HG02759 (cell line): ENCODE measurements around the gene RNASE8.
A peak's percentile ranks its signal among the peaks of the same experiment; 100 is the strongest.

ENCODE experiments used
- ATAC-seq: cut with Tn5 transposase; IDR thresholded peaks from one replicate; pipeline ENCODE4 v1.9.1; 2021; ENCODE audit warnings: mild to moderate bottlenecking, moderate library complexity; ENCODE audit not compliant: unreplicated experiment

The RNASE8 gene

DNA sequence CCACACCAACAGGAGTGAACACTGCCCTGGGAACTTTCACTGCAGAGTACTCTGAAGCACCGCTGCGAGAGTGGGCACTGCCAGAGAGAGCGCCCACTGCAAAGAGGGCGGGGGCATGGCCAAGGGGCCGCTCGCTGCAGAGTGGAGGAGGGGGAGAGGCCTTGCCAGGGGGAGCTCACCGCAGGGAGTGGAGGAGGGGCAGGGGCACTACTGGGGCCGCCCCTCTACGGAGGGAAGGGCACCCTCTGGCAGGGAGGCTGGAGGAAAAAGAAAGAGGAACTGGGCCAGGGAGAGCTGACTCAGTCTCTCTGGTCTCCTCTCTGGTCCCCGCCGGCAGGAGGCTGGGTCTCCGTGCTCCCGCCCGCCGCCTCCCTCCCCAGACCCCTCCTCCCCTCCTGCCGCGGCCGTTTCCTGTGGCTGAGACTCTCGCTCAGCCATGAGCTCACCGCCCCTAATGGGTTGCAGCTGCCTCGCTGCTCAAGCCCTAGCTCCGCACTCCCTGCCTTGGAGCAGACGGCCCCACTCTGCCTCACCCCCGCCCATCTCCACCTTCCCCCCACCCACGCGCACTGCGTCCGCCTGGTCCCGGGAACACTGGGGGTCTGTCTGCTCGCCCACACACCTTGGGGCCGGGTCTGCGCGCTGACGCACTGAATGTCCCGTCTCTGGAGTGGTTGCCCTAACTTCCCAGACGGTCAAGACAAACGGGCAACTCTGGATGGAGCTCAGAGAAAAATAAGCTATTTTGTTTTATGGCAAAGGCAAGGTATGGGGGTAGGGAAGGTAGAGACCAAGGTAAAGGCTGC, 13.8 kb downstream of the RNASE8 start:
- peak; percentile 77 for ATAC-seq

DNA sequence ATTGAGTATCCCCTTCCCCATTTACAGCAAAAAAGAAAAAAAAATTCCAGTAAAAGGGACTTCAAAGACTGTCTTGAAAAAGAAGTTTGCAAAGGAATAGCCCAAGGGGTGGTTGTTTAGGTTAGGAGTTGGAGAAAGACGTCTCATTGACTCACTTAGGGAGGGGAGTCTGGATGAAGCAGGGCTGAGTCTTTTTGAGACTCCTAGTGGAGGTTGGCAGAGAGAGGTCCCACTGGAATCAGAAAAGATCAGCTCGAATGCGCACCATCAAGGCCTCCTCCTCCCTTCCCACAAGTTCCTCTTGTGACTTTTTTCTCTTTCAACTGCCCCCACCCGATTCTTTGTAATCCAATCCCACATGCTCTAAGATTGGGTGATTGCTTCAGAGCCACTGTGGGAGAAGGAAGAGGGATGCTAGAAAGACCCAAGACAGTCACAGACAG, 14.4 kb downstream of the RNASE8 start:
- ATAC-seq = no peak

DNA sequence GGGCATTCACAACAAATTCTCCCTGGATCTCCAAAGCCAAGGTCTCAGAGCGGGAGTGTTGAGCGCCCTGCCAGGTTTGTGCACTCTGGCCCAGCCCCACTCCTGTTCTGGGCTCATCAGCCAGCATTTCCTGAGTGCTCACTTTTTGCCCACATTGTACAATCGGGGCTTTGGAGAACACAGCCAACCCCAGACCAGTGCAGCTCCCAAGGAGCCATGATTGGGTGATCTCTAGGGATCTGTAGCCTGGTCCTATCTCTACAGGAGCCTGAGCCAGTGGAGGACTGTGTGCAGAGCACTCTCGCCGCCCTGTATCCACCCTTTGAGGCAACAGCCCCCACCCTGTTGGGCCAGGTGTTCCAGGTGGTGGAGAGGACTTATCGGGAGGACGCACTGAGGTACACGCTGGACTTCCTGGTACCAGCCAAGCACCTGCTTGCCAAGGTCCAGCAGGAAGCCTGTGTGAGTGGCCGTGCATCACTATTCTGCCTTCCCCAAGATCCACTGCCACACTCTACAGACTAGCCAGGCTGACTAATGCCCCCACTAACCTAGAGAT, 15.2 kb downstream of the RNASE8 start:
- no peak for ATAC-seq

DNA sequence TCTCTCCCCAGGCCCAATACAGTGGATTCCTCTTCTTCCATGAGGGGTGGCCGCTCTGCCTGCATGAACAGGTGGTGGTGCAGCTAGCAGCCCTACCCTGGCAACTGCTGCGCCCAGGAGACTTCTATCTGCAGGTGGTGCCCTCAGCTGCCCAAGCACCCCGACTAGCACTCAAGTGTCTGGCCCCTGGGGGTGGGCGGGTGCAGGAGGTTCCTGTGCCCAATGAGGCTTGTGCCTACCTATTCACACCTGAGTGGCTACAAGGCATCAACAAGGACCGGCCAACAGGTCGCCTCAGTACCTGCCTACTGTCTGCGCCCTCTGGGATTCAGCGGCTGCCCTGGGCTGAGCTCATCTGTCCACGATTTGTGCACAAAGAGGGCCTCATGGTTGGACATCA, 16.3 kb downstream of the RNASE8 start:
- ATAC-seq = no peak

DNA sequence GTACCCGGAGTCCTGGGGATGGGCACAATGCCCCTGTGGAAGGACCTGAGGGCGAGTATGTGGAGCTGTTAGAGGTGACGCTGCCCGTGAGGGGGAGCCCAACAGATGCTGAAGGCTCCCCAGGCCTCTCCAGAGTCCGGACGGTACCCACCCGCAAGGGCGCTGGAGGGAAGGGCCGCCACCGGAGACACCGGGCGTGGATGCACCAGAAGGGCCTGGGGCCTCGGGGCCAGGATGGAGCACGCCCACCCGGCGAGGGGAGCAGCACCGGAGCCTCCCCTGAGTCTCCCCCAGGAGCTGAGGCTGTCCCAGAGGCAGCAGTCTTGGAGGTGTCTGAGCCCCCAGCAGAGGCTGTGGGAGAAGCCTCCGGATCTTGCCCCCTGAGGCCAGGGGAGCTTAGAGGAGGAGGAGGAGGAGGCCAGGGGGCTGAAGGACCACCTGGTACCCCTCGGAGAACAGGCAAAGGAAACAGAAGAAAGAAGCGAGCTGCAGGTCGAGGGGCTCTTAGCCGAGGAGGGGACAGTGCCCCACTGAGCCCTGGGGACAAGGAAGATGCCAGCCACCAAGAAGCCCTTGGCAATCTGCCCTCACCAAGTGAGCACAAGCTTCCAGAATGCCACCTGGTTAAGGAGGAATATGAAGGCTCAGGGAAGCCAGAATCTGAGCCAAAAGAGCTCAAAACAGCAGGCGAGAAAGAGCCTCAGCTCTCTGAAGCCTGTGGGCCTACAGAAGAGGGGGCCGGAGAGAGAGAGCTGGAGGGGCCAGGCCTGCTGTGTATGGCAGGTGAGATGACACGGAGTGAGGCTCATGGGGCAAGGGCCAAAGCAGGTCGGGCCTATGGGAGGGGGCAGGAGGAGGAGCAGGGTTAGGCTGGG, 17.0 kb downstream of the RNASE8 start:
- no peak for ATAC-seq

DNA sequence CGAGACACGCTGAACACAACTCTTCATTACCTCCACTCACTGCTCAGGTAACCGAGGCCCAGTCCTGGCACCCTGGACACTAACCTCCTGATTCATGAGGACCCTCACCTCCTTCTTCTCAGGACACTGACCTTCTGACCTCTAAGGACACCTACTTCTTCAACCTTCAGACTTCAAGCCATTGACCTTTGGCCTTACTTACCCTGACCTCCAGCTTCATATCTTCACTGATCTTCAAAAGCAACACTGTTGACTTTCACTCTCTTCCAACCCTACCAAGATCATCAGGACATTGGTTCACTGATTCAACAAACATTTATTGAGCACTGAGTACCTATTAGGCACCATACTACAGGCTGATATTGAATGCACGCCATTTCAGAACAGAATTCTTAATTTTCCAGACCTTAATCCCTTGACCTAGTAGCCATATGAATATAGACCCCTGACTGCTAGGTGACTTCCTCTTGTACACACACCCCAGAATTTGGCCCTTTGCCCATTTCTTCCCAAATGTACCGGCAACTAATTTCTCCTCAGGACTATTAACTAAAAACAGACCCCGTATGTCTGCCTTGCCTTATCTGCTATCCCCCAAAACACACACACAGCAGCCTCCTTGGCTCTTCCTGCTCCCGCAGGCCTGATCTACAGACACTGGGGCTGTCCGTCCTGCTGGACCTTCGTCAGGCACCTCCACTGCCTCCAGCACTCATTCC, 18.3 kb downstream of the RNASE8 start:
- ATAC-seq = no peak

DNA sequence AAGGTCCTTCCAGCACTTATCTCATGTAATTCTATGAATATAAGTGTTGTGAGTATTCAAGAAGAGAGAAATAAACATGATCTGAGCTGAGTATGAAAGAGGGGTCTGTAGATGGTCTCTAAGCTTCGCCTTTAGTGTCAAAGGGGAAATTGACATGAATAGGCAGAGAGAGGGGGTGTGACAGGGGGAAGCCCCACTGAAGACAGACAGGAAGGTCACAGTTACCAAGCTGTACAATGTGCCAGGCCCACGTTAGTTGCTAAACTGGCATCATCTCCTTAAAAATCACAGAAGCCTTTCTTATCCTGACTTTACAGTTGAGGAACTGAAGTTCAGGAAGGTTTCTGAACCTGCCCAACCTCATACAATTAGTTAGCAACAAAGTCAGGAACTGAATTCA, 20.1 kb downstream of the RNASE8 start:
- no peak for ATAC-seq

DNA sequence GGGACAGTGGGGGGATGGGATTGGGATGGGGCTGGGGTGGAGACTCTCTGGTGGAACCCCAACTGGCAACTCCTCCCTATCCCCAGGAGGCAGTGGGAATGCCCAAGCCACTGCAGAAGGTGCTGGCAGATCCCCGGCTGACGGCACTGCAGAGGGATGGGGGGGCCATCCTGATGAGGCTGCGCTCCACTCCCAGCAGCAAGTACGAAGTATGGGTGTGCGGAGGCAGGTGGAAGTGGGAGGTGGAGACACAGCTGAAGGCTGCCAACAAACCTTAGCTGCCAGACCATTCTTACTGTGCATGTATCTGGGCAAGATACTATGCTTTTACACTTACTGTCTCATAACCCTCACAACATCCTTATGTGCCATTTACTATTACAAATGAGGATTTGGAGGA, 20.7 kb downstream of the RNASE8 start:
- no peak for ATAC-seq

DNA sequence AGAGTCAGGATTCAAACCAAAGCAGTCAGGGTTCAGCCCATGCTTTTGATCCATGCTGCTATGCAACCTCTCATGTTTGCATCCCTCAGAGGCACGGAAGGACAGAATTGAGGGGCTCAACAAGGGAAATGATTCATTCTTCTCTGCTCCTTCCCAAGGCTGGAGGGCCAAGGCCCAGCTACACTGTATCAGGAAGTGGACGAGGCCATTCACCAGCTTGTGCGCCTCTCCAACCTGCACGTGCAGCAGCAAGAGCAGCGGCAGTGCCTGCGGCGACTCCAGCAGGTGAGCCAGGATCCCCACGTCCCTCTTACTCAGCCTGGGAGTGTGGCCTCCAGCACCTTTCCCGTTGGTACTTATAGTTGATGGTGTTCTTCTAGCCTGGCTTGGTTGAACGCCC, 21.1 kb downstream of the RNASE8 start:
- no peak for ATAC-seq

DNA sequence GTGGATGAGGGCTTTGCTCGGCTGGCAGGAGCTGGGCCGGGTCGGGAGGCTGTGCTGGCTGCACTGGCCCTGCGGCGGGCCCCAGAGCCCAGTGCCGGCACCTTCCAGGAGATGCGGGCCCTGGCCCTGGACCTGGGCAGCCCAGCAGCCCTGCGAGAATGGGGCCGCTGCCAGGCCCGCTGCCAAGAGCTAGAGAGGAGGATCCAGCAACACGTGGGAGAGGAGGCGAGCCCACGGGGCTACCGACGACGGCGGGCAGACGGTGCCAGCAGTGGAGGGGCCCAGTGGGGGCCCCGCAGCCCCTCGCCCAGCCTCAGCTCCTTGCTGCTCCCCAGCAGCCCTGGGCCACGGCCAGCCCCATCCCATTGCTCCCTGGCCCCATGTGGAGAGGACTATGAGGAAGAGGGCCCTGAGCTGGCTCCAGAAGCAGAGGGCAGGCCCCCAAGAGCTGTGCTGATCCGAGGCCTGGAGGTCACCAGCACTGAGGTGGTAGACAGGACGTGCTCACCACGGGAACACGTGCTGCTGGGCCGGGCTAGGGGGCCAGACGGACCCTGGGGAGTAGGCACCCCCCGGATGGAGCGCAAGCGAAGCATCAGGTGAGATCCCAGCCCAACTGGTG, 24.0 kb downstream of the RNASE8 start:
- no peak for ATAC-seq

DNA sequence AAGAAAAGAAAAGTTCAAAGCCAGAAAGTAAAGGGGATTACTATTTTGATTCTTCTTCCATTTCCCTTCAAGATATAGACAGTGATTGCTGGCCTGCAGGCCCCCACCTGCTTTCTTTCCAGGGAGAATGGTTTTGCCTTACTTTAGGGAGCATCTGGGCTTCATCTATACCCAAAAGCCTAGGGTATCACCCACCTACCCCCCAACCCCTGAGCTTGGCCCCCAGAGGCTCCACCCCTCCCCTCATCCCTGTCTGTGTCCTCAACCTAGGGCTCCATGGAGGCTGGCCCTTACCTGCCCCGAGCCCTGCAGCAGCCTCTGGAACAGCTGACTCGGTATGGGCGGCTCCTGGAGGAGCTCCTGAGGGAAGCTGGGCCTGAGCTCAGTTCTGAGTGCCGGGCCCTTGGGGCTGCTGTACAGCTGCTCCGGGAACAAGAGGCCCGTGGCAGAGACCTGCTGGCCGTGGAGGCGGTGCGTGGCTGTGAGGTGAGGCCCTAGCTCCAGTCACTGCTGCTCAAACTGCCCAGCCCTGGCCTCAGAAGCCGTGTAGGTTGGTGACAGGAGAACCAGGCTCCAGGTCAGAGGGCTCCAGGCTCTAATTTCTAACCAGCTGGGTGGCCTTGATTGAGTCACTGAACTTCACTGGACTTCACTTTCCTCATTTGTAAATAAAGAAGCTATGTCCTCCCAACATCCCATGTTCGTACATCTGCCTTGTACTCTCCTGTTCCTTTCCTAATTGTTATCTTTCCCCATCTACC, 26.1 kb downstream of the RNASE8 start:
- ATAC-seq = no peak

DNA sequence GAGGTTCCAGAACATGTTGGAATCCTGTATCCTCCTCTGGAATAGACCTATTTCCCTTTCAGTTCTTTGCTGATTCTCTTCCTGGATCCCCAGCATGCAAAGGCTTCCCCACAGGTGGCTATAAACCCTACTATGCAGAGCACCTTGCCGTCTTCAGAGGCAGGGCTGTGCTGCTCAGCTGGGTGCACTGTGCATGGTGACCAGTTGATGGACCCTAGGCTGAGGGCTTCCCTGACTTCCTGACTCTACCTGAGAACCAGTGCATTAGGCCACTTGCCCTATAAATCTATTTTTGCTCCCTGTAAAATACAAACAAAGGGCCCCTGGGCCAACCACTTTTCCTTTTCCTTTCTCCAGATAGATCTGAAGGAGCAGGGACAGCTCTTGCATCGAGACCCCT, 26.8 kb downstream of the RNASE8 start:
- ATAC-seq = no peak

DNA sequence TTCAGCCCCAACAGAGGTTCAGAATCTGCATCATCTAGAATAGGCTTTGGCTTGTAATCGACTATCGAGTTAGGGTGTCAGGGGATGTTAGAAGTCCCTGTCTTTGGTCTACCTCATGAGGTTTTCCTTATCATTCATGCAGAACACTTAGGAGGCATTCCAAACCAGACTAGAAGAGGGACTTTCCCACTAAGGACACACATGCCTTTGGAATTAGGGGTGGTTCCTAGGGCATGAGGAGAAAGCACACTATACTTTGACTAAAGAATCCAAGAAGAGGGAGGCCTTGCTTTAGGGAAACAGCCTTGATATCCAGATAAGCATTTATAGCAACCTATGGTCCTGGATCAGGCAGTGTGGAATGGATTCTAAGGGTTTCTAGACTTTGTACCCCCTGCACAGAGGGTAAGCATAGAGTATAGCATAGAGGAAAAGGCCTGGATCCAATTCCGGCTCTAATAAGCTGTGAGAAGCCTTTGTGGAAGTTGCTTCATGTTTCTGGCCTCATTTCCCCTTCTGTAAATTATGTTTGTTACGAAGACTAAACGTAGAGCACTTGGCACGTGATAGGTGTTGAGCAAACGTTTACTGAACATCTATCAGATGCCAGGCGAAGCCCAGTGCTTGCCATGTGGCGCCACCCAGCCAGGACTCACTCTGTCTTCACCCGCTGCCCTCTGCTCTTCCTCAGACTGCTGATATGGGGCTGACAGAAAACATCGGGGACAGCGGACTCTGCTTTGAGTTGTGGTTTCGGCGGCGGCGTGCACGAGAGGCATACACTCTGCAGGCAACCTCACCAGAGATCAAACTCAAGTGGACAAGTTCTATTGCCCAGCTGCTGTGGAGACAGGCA, 27.6 kb downstream of the RNASE8 start:
- no peak for ATAC-seq

DNA sequence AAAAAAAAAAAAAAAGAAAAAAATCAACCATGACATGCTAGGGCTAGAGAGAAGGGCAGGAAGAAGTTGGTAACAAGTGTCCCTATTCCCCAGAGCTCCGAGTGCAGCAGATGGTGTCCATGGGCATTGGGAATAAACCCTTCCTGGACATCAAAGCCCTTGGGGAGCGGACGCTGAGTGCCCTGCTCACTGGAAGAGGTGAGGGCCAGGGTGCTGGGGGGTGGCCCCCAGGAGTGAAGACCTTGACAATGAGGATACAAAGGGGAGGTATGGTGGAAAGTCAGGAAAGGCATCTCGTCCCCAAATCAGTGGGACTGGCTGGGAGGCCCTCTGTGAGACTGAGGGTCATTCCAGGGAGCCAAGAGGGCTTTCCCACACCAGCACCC, 29.3 kb downstream of the RNASE8 start:
- ATAC-seq = no peak

DNA sequence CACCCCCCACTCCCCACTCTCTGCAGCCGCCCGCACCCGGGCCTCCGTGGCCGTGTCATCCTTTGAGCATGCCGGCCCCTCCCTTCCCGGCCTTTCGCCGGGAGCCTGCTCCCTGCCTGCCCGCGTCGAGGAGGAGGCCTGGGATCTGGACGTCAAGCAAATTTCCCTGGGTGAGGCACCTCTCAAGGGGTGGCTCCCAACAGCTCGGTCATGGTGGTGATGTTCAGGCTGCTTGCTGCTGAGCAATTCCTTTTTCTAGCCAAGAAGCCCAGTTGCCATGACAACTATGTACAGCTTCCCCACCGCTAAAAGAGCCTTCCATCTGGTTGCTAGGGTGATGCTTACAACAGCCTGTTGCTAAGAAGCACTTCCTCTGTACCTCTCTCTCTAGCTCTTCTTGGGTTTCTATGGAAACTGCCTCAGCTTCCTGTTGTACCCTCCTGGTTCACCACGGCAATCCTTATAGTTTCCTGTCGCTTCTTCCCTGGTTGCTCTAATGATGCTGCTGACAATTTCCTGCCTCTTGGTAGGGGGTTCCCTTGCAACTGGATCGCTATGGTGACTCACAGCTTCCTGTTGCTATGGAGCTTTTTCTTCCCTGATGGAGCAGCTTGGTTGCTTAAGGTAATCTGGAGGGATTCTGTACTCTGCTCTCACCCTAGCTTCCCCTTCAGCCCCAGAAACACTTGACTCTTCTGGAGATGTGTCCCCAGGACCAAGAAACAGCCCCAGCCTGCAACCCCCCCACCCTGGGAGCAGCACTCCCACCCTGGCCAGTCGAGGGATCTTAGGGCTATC, 29.9 kb downstream of the RNASE8 start:
- ATAC-seq = peak; percentile 53

DNA sequence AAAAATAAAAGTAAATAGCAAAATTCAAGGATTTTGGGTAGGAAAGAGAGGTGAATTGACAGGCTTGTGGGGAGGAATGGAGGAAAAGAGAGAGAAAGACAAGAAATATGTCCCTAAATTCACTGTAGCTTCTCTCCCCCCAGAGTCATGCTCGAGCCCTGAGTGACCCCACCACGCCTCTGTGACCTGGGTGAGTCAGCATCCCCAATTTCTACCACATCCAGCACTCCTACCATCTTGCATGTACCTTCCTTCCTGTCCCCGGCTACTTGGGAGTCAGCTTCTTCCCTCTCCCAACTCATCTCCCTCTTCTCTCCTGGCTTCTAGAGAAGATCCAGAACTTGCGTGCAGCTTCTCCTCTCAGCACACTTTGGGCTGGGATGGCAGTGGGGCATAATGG, 31.1 kb downstream of the RNASE8 start:
- ATAC-seq = no peak

DNA sequence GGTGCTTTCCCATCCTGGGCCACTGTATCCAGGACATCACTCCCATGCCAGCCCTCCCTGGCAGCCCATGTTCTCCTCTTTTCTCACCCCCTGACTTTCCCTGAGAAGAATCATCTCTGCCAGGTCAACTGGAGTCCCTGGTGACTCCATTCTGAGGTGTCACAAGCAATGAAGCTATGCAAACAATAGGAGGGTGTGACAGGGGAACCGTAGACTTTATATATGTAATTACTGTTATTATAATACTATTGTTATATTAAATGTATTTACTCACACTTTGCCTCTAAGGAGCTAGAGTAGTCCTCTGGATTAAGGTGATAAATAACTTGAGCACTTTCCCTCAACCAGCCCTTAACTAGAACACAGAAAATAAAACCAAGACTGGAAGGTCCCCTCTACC, 31.6 kb downstream of the RNASE8 start:
- ATAC-seq = no peak

DNA sequence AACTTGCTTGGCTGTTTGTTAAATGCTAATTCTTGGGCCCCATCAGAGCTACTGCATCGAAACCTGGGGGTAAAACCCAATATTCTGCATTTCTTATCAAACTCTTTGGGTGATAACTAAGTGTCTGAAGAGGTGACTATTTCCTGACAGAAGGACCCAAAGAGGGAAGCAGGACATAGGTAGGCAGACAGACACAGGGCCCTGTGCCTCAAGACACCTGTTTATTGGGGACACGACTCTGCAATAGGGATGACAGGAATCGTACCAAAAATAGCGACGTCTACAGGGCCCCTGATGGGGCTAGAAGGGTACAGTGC, 32.2 kb downstream of the RNASE8 start:
- ATAC-seq = no peak
